ENCODE results near the gene COL5A1.

COL5A1 gene

GRCh38 chr9:134858051-134858841 is 216.6 kb downstream of the COL5A1 start:
- Mint-ChIP-seq H3K36me3 (no peaks in the 10 kb centered on the region), H3K27ac (no peak overlapping the region), H3K27me3 (peaks cover 13% of the 10 kb centered on the region), H3K4me1 (no peaks in the 10 kb centered on the region), H3K4me3 (no peak overlapping the region), H3K9me3 (peaks cover 5% of the 10 kb centered on the region)

GRCh38 chr9:134860510-134860909 is 218.9 kb downstream of the COL5A1 start:
- no peak overlapping the region for H3K4me3 Mint-ChIP-seq
- peaks cover 11% of the 10 kb centered on the region for H3K27me3 Mint-ChIP-seq
- no peaks in the 10 kb centered on the region for H3K36me3 Mint-ChIP-seq
- peaks cover 5% of the 10 kb centered on the region for H3K9me3 Mint-ChIP-seq
- H3K27ac Mint-ChIP-seq: no peak overlapping the region
- H3K4me1 Mint-ChIP-seq: no peaks in the 10 kb centered on the region

- Mint-ChIP-seq H3K27ac (no peak overlapping the region), H3K9me3 (peaks cover 5% of the 10 kb centered on the region), H3K36me3 (no peaks in the 10 kb centered on the region), H3K4me1 (no peaks in the 10 kb centered on the region), H3K27me3 (peaks cover 8% of the 10 kb centered on the region), H3K4me3 (no peak overlapping the region)
These were observed 220.2 kb downstream of the COL5A1 start for GRCh38 chr9:134861595-134862334.

- no peaks in the 10 kb centered on the region for H3K4me1 Mint-ChIP-seq
- H3K4me3 Mint-ChIP-seq: no peak overlapping the region
- H3K9me3 Mint-ChIP-seq: no peaks in the 10 kb centered on the region
- no peaks in the 10 kb centered on the region for H3K36me3 Mint-ChIP-seq
- H3K27me3 Mint-ChIP-seq: no peaks in the 10 kb centered on the region
- H3K27ac Mint-ChIP-seq: no peak overlapping the region
These were observed 221.8 kb downstream of the COL5A1 start for GRCh38 chr9:134863306-134863902.

- no peaks in the 10 kb centered on the region for H3K27me3 Mint-ChIP-seq
- no peak overlapping the region for H3K27ac Mint-ChIP-seq
- H3K4me3 Mint-ChIP-seq: no peak overlapping the region
- no peaks in the 10 kb centered on the region for H3K9me3 Mint-ChIP-seq
- H3K36me3 Mint-ChIP-seq: no peaks in the 10 kb centered on the region
- no peaks in the 10 kb centered on the region for H3K4me1 Mint-ChIP-seq
These were observed 222.6 kb downstream of the COL5A1 start for GRCh38 chr9:134863941-134864820.

GRCh38 chr9:134864821-134865190 is 223.2 kb downstream of the COL5A1 start:
- no peak overlapping the region for H3K27ac Mint-ChIP-seq

GRCh38 chr9:134867917-134868750 is 226.5 kb downstream of the COL5A1 start:
- H3K36me3 Mint-ChIP-seq: no peaks in the 10 kb centered on the region
- no peaks in the 10 kb centered on the region for H3K27me3 Mint-ChIP-seq
- H3K4me3 Mint-ChIP-seq: no peak overlapping the region
- H3K4me1 Mint-ChIP-seq: no peaks in the 10 kb centered on the region
- H3K9me3 Mint-ChIP-seq: no peaks in the 10 kb centered on the region
- H3K27ac Mint-ChIP-seq: no peak overlapping the region

More at GRCh38 chr9:134864821-134865190, 223.2 kb downstream of the COL5A1 start:
- Mint-ChIP-seq H3K4me1 (no peaks in the 10 kb centered on the region), H3K36me3 (no peaks in the 10 kb centered on the region), H3K4me3 (no peak overlapping the region), H3K27me3 (no peaks in the 10 kb centered on the region), H3K9me3 (no peaks in the 10 kb centered on the region)

- Mint-ChIP-seq H3K36me3 (no peaks in the 10 kb centered on the region), H3K27me3 (no peaks in the 10 kb centered on the region), H3K4me1 (no peaks in the 10 kb centered on the region), H3K27ac (no peak overlapping the region), H3K4me3 (no peak overlapping the region), H3K9me3 (no peaks in the 10 kb centered on the region)
These were observed 227.3 kb downstream of the COL5A1 start for GRCh38 chr9:134868751-134869553.

- Mint-ChIP-seq H3K36me3 (no peaks in the 10 kb centered on the region), H3K27ac (no peak overlapping the region), H3K27me3 (no peaks in the 10 kb centered on the region), H3K4me3 (no peak overlapping the region), H3K4me1 (no peaks in the 10 kb centered on the region), H3K9me3 (no peaks in the 10 kb centered on the region)
These were observed 228.1 kb downstream of the COL5A1 start for GRCh38 chr9:134869554-134870300.

- Mint-ChIP-seq H3K9me3 (no peaks in the 10 kb centered on the region), H3K27ac (no peak overlapping the region), H3K27me3 (no peaks in the 10 kb centered on the region), H3K4me1 (no peaks in the 10 kb centered on the region), H3K36me3 (no peaks in the 10 kb centered on the region), H3K4me3 (no peak overlapping the region)
These were observed 228.7 kb downstream of the COL5A1 start for GRCh38 chr9:134870301-134870694.

- no peaks in the 10 kb centered on the region for H3K36me3 Mint-ChIP-seq
- H3K27ac Mint-ChIP-seq: no peak overlapping the region
- H3K9me3 Mint-ChIP-seq: no peaks in the 10 kb centered on the region
- no peaks in the 10 kb centered on the region for H3K27me3 Mint-ChIP-seq
- no peaks in the 10 kb centered on the region for H3K4me1 Mint-ChIP-seq
- H3K4me3 Mint-ChIP-seq: no peak overlapping the region
These were observed 229.4 kb downstream of the COL5A1 start for GRCh38 chr9:134870746-134871662.

- no peak overlapping the region for H3K27ac Mint-ChIP-seq
- peaks cover under 1% of the 10 kb centered on the region for H3K27me3 Mint-ChIP-seq
- H3K4me1 Mint-ChIP-seq: no peaks in the 10 kb centered on the region
- no peak overlapping the region for H3K4me3 Mint-ChIP-seq
- H3K9me3 Mint-ChIP-seq: no peaks in the 10 kb centered on the region
- no peaks in the 10 kb centered on the region for H3K36me3 Mint-ChIP-seq
These were observed 230.2 kb downstream of the COL5A1 start for GRCh38 chr9:134871697-134872340.

All from activated naive CD4-positive, alpha-beta T cell treated with anti-CD3 and anti-CD28 coated beads, Interleukin-2, amount 50 U/mL, for 24 hours (primary cell).